ENCODE data around the gene ILKAP.

The ILKAP gene

DNA sequence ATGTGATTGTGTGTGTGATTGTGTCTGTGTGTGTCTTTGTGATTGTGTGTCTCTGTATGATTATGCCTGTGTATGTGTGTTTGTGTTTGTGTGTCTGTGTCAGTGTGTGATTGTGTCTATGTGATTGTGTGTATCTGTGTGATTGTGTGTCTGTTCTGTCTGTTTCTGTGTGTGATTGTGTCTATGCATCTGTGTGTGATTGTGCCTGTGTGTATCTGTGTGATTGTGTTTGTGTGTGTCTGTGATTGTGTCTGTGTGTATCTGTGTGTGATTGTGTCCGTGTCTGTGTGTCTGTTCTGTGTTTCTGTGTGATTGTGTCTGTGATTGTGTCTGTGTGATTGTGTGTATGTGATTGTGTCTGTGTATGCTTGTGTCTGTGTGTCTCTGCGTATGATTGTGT lies 77.2 kb downstream of the ILKAP start:
- no peak for DNase-seq

- no peak for DNase-seq
Observed at GRCh38 chr2:238125127-238125885, 78.2 kb downstream of the ILKAP start.

- no peak for DNase-seq
Observed at GRCh38 chr2:238124488-238125126, 78.9 kb downstream of the ILKAP start.

DNA sequence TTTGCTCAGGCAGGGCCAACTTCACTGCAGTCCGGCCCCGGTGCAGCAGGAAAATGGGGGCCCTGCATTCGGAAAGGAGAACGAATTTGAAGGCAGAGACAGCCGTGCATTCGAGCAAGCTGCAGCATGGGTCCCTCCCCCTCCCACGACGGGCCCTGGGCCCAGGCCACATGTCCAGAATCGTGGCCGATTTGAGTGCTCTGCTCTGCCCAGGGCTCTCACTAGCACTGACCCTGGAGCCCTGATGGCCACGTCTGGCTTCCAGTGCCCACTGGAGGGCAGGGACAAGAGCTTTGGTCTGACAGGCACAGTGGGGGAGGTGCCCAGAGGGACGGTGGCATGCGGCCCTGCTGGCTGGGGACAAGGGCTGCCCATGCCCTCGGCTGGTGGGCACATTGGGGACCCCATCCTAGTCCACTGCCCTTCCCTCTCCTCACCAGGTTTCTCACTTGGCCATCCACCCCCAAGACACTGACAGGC lies 79.5 kb downstream of the ILKAP start:
- DNase-seq, result no peak

DNA sequence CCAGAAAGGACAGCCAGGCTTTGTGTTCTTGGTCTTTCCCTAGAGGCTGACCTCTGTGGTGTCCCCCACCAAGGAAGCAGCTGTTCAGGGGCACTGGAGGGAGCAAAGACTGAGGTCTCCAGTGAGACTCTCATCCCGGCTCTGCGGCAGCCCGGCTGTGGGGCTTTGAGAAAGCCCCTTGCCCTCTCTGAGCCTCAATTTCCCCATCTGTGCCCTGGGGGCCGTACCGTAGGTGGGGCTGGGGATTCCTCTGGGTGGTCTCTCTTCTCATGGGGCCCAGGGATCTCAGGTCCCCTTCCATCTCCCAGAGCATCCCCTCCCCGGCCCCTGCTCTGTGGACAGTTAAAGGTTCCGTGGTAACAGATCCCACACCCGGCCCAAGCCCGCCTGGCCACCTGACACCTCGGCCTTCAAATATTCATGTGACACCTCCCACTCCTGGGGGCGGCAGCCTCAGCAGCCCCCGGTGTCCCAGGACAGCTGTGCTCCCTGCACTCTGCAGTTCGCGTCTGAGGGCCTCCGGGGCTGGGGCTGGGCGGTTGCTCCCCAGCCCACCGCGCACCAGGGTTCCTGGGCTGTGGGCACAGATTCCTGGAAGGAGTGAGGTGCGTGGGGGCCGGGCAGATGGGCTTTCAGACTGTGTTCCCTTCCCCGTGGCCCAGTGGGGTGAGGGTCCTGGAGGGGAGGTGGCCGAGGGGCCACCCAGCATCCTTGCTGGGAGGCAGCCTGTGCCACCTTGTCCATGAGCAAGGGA lies 80.1 kb downstream of the ILKAP start:
- DNase-seq, result no peak

DNA sequence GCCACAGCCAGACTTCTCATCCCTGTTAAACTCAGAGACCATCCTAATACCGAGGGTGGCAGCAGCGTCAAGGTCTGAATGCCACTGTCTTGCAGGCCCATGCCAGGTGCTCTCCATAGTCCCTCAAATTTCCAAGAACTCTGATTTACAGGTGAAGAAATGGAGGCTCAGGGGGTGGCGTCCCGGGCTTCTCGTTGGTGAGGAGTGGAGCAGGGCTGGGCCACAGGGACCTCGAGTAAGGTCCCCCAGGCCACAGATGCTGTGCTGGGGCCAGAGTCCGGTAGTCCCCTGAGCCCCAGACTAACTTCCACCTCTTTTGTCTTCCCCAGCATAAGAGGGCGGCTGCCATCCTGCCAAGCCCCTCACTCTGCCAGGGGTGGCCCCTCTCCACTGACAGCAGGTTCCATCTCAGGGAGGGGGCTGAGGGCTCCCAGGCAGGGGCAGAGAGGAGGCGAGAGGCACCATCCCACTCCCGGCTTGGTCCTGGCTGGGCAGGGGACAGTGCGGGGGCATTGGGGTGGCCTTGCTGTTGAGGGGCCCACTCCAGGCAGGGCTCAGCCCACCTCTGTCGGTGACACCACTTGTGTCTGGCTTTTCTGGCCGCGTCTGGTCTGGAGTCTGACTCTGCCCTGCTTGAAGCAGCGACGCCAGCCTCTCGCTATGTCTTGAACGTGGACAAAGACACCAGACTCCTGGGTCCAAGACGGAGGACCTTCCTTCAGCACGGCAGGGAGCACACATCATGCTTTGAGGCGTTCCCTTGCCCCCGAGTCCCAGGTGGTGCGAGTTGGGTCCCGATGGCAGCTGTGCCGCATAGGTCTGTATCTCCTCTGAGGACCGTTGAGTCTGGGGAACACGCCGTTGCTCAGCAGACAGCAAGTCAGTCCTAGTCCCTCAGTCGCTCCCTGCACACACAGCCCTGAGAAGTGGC lies 80.9 kb downstream of the ILKAP start:
- DNase-seq, result no peak

GRCh38 chr2:238121511-238122286 lies 81.8 kb downstream of the ILKAP start:
- no peak for DNase-seq

DNA sequence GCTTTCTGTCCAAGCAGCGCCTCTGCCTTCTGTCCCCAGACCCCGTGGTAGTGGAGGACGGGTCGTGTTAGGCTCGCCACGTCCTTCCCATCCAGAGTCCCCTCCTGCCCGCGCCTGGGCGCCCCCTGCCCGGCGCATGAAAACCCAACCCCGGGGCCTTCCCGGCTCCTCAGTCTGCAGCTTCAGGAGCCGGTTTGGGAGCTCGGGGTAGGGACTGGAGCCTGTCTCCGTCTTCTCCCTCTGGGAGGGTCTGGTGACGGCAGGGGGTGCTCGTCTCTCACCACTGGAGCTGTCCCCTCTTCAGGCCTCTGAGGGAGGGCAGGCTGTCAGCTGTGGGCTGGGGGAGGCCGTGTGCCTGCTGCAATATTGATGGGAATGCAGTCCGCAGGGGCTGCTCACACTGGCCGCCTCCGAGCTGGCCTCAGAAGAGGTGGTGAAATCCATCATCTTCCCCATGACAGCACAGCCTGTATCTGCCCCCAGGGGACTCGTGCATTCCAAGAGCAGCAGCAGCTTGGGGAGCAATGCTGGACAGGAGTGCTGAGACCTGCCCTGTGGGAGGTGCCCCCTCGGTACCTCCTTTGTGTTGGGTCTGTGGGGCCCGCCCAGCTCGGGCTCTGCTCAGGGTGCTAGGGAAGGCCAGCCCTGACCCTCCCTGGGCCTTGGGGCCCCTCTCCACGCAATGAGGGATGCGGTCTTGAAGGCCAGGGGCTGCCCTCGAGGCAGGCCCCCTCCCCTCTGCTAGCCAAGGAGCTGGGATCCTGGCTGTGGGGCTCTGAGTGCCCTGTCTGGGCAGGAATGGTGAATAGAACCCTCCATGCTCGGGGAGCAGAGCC lies 82.8 kb downstream of the ILKAP start:
- DNase-seq, result no peak

Measured in anterior cingulate cortex (tissue), 58 donors.